KG1 (cell line): ENCODE measurements around the gene ABCB11.
"Not testable (repeated sequence)": the region's sequence is repeated elsewhere in the genome, so short reads cannot be mapped to it uniquely, and the experiment has no call there.

Experiments used
- DNase-seq: peaks from one replicate; lab custom pipeline; 2025; lab: John Stamatoyannopoulos, UW

The ABCB11 gene

GRCh38 chr2:169042856-169043255, 11.7 kb upstream of the ABCB11 start:
- DNase-seq = no peak

GRCh38 chr2:169041594-169041993, 10.5 kb upstream of the ABCB11 start:
- no peak for DNase-seq

GRCh38 chr2:169039702-169040101, 8.6 kb upstream of the ABCB11 start:
- no peak for DNase-seq

GRCh38 chr2:169038338-169038757, 7.2 kb upstream of the ABCB11 start:
- no peak for DNase-seq

GRCh38 chr2:169036736-169037440, 5.8 kb upstream of the ABCB11 start:
- DNase-seq = no peak

GRCh38 chr2:169035887-169036286, 4.8 kb upstream of the ABCB11 start:
- DNase-seq = no peak

GRCh38 chr2:169034984-169035544, 3.9 kb upstream of the ABCB11 start:
- no peak for DNase-seq

GRCh38 chr2:169034256-169034655, 3.1 kb upstream of the ABCB11 start:
- no peak for DNase-seq

GRCh38 chr2:169029341-169029740, 1.8 kb downstream of the ABCB11 start:
- no peak for DNase-seq

GRCh38 chr2:169027234-169027633, 3.9 kb downstream of the ABCB11 start:
- DNase-seq = no peak

GRCh38 chr2:169026056-169026455, 5.1 kb downstream of the ABCB11 start:
- no peak for DNase-seq

- no peak for DNase-seq
Measured at GRCh38 chr2:169023161-169023560, 8.0 kb downstream of the ABCB11 start.

GRCh38 chr2:169018390-169018789, 12.7 kb downstream of the ABCB11 start:
- DNase-seq = no peak

GRCh38 chr2:169015943-169016342, 15.2 kb downstream of the ABCB11 start:
- no peak for DNase-seq

GRCh38 chr2:169014780-169015179, 16.3 kb downstream of the ABCB11 start:
- no peak for DNase-seq

GRCh38 chr2:169013628-169014026, 17.5 kb downstream of the ABCB11 start:
- DNase-seq = no peak

GRCh38 chr2:169012812-169013627, 18.1 kb downstream of the ABCB11 start:
- DNase-seq = no peak

GRCh38 chr2:169012191-169012792, 18.8 kb downstream of the ABCB11 start:
- DNase-seq = not testable (repeated sequence)

- no peak for DNase-seq
Measured at GRCh38 chr2:169011698-169012097, 19.4 kb downstream of the ABCB11 start.

- DNase-seq = no peak
Measured at GRCh38 chr2:169010633-169011460, 20.3 kb downstream of the ABCB11 start.

GRCh38 chr2:169009865-169010579, 21.1 kb downstream of the ABCB11 start:
- no peak for DNase-seq
